ENCODE data around the gene SNX33. TPM values are rescaled to one million over a fixed set of nuclear protein-coding genes. Genes with fewer than 3 reads are reported as not detected.

Gene SNX33
- total and polyA plus RNA-seq, 9 donors, result 16.0 to 37.3 (median 28.3) TPM

DNA sequence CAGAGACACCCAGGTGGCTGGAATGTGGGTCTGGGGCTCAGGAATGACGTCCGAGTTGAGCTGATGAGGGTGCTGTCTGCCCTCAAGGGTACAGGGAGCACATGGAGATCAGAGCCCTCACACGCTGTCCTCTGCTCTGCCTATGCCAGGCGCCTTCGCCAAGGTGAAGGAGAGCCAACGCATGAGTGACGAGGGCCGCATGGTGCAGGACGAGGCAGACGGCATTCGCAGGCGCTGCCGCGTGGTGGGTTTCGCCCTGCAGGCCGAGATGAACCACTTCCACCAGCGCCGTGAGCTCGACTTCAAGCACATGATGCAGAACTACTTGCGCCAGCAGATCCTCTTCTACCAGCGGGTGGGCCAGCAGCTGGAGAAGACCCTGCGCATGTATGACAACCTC, 9.1 kb downstream of the SNX33 start:
- TF ChIP-seq POLR2A (IDR thresholded peaks at IDR 0.05) (no peak), CTCF (IDR thresholded peaks at IDR 0.05) (no peak), EP300 (IDR thresholded peaks at IDR 0.05) (no peak)
- Histone ChIP-seq H3K9me3 (no peaks in the 10 kb centered on the region), H3K4me1 (ENCODE audit: insufficient read depth) (peaks cover 31% of the 10 kb centered on the region), H3K36me3 (no peaks in the 10 kb centered on the region), H3K27me3 (no peaks in the 10 kb centered on the region), H3K27ac (no peak overlapping the region), H3K4me3 (no peak overlapping the region)
- intact Hi-C loops (cut with DNase I), result no loop called here
- no peak for DNase-seq
- 91 to 95% (median 95%) methylated on average over 22 of the region's 22 CpGs for WGBS, 3 donors

DNA sequence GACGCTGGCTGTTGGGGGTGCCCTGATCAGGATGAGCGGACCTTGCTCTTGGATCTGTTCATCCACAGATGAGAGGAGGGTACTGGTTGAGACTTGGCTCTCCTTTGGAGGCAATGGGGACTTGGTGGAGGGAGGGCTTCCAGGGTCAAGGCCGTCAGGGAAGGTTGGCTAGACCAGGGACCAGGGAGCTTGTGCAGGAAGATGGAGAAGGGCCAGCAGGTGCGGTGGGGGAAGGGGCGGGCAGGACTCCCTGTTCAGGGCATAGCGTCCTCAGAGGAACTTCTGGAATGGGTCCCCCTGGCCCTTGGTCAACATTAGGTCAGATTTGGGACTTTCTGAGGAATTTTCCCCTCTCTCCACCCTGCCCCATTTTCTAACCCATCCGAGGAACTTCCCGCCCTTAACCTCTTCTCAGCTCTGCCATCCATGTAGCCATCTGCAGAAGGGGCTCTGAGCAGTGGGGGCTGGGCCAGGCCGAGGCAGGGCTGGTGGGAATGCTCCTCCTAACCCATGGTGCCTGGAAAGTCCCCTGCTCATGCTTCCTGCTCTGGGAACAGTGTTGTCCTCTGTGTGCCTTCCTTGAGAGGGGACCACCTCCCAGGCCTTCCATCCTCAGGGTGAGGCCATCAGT, 11.5 kb downstream of the SNX33 start:
- TF ChIP-seq EP300 (IDR thresholded peaks at IDR 0.05) (no peak), POLR2A (IDR thresholded peaks at IDR 0.05) (no peak), CTCF (IDR thresholded peaks at IDR 0.05) (no peak)
- Histone ChIP-seq H3K27ac (peak overlapping the region in 1 of 2 donors; percentile 29), H3K9me3 (no peaks in the 10 kb centered on the region), H3K4me1 (ENCODE audit: insufficient read depth) (peaks cover 15% of the 10 kb centered on the region), H3K4me3 (no peak overlapping the region), H3K27me3 (no peaks in the 10 kb centered on the region), H3K36me3 (no peaks in the 10 kb centered on the region)
- DNase-seq, result no peak
- WGBS, 3 donors, result 71 to 76% (median 74%) methylated on average over 9 of the region's 9 CpGs
- intact Hi-C loops (cut with DNase I), result no loop called here

DNA sequence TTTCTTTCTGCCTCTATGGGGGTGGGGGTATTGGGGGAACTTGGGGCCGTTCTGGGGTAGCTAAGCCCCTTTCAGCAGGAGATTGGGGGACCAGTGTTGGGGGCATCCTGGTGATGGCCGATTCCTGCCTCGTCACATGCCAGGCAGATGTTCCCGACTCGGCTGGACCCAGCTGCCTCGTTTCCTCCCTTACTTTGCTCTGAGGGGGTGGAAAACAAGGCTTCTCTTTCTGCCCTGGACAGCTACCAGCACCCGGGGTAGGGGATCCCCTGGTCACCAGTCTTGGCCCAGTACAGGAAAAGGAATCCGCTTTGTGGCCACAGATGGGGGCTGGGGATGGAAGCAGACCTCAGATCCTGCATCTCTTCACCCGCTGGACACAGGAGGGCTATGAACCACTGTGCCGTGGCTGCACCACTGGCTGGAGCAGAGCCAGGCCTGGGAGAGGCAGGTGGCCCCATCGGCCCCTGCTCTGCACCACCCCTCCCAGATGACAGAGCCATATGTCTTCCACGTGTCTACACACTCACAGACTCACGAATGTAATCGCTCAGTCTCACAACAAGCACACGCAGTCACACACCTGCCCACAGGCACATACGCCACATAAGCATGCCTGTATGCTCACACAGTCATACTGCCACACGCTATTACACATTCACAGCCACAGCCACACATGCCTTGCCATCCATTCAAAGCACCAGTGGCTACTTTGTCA, 12.4 kb downstream of the SNX33 start:
- H3K9me3 ChIP-seq, result no peaks in the 10 kb centered on the region
- no peaks in the 10 kb centered on the region for H3K27me3 ChIP-seq
- 56 to 71% (median 66%) methylated on average over 17 of the region's 17 CpGs for WGBS, 3 donors
- H3K4me1 ChIP-seq (ENCODE audit: insufficient read depth), result peaks cover 12% of the 10 kb centered on the region
- no peak for TF ChIP-seq EP300 (IDR thresholded peaks at IDR 0.05)
- H3K36me3 ChIP-seq, result no peaks in the 10 kb centered on the region
- intact Hi-C loops (cut with DNase I), result no loop called here
- no peak for DNase-seq
- no peak overlapping the region for H3K4me3 ChIP-seq
- H3K27ac ChIP-seq, result peak overlapping the region; percentile 29 to 76

- H3K36me3 ChIP-seq, result no peaks in the 10 kb centered on the region
- H3K4me1 ChIP-seq (ENCODE audit: insufficient read depth), result peaks cover 12% of the 10 kb centered on the region
- no peak for TF ChIP-seq CTCF (IDR thresholded peaks at IDR 0.05)
- TF ChIP-seq POLR2A (IDR thresholded peaks at IDR 0.05), result no peak
- TF ChIP-seq EP300 (IDR thresholded peaks at IDR 0.05), result no peak
- peak; percentile 86 to 93 (median 89) for DNase-seq
- no peak overlapping the region for H3K4me3 ChIP-seq
- peak overlapping the region; percentile 76 to 82 for H3K27ac ChIP-seq
- intact Hi-C loops (cut with DNase I), result no loop called here
- WGBS, 3 donors, result 13 to 25% (median 16%) methylated on average over 12 to 14 of the region's 14 CpGs
- no peaks in the 10 kb centered on the region for H3K27me3 ChIP-seq
- H3K9me3 ChIP-seq, result no peaks in the 10 kb centered on the region
Observed at GRCh38 chr15:75661100-75661755, 13.5 kb downstream of the SNX33 start.
